Central memory CD8-positive, alpha-beta T cell (primary cell): Measurements from ENCODE around the gene CAMK2B.
"Not testable (repeated sequence)": the region's sequence is repeated elsewhere in the genome, so short reads cannot be mapped to it uniquely, and the experiment has no call there.

Source experiments
- ATAC-seq: fragments of 150-1000 bp; cut with Tn5 transposase; replicated peaks from 2 replicates; pipeline ENCODE4 v1.10.0; 2022; ENCODE audit warnings: mild to moderate bottlenecking, moderate FRiP score, moderate number of reproducible peaks; ENCODE audit not compliant: poor library complexity, severe bottlenecking; ENCODE audit errors: extremely low read depth
- DNase-seq, 2 donors: peaks; one replicate each; pipeline ENCODE4 v3.0.0; 2021; ENCODE audit warnings: low spot score in 2 of 2
- H3K27ac Mint-ChIP-seq: one replicate; pipeline ENCODE4 v1.8.0; 2022; ENCODE audit warnings: low read depth, mild to moderate bottlenecking, moderate library complexity, mixed read lengths
- H3K27me3 Mint-ChIP-seq: one replicate; pipeline ENCODE4 v1.8.0; 2022; ENCODE audit warnings: mixed read lengths
- H3K36me3 Mint-ChIP-seq: one replicate; pipeline ENCODE4 v1.8.0; 2022; ENCODE audit warnings: mild to moderate bottlenecking, moderate library complexity, mixed read lengths; ENCODE audit not compliant: insufficient read depth
- H3K4me1 Mint-ChIP-seq: one replicate; pipeline ENCODE4 v1.8.0; 2022; ENCODE audit warnings: mixed read lengths
- H3K4me3 Mint-ChIP-seq: one replicate; pipeline ENCODE4 v1.8.0; 2022; ENCODE audit warnings: mild to moderate bottlenecking, moderate library complexity, mixed read lengths
- H3K9me3 Mint-ChIP-seq: one replicate; pipeline ENCODE4 v1.8.0; 2022; ENCODE audit warnings: mixed read lengths

The CAMK2B gene

GRCh38 chr7:44182827-44183226 lies 142.6 kb downstream of the CAMK2B start:
- Mint-ChIP-seq H3K9me3 (no peaks in the 10 kb centered on the region), H3K4me3 (no peak overlapping the region), H3K4me1 (no peaks in the 10 kb centered on the region), H3K36me3 (peaks cover 3% of the 10 kb centered on the region), H3K27me3 (peaks cover 49% of the 10 kb centered on the region), H3K27ac (no peak overlapping the region)
- DNase-seq (no peak), ATAC-seq (no peak)

- DNase-seq, result no peak
- no peak overlapping the region for H3K27ac Mint-ChIP-seq
- H3K4me1 Mint-ChIP-seq, result no peaks in the 10 kb centered on the region
- no peak overlapping the region for H3K4me3 Mint-ChIP-seq
- H3K27me3 Mint-ChIP-seq, result peaks cover 71% of the 10 kb centered on the region
- no peak for ATAC-seq
- peaks cover 3% of the 10 kb centered on the region for H3K36me3 Mint-ChIP-seq
- H3K9me3 Mint-ChIP-seq, result no peaks in the 10 kb centered on the region
Observed at GRCh38 chr7:44180631-44181030, 144.8 kb downstream of the CAMK2B start.

- Mint-ChIP-seq H3K36me3 (no peaks in the 10 kb centered on the region), H3K4me1 (no peaks in the 10 kb centered on the region), H3K27ac (no peak overlapping the region), H3K4me3 (no peak overlapping the region), H3K27me3 (peaks cover 81% of the 10 kb centered on the region), H3K9me3 (no peaks in the 10 kb centered on the region)
- ATAC-seq (no peak), DNase-seq (no peak)
Observed at GRCh38 chr7:44177570-44178131, 147.7 kb downstream of the CAMK2B start.

GRCh38 chr7:44176486-44176885 lies 148.9 kb downstream of the CAMK2B start:
- Mint-ChIP-seq H3K27me3 (peaks cover 69% of the 10 kb centered on the region), H3K4me1 (no peaks in the 10 kb centered on the region), H3K9me3 (no peaks in the 10 kb centered on the region), H3K4me3 (no peak overlapping the region), H3K27ac (no peak overlapping the region), H3K36me3 (no peaks in the 10 kb centered on the region)
- ATAC-seq (no peak), DNase-seq (no peak)

GRCh38 chr7:44175730-44176129 lies 149.7 kb downstream of the CAMK2B start:
- no peak for DNase-seq
- Mint-ChIP-seq H3K36me3 (no peaks in the 10 kb centered on the region), H3K27me3 (peaks cover 67% of the 10 kb centered on the region), H3K9me3 (no peaks in the 10 kb centered on the region), H3K4me1 (no peaks in the 10 kb centered on the region), H3K27ac (no peak overlapping the region), H3K4me3 (no peak overlapping the region)
- no peak for ATAC-seq

- not testable (repeated sequence) for H3K4me1 Mint-ChIP-seq, H3K27ac Mint-ChIP-seq, H3K4me3 Mint-ChIP-seq, DNase-seq, ATAC-seq, H3K36me3 Mint-ChIP-seq, H3K9me3 Mint-ChIP-seq
- H3K27me3 Mint-ChIP-seq, result peaks cover 61% of the 10 kb centered on the region
Observed at GRCh38 chr7:44174694-44174948, 150.8 kb downstream of the CAMK2B start.

- H3K4me3 Mint-ChIP-seq, result no peak overlapping the region
- H3K9me3 Mint-ChIP-seq, result no peaks in the 10 kb centered on the region
- no peaks in the 10 kb centered on the region for H3K36me3 Mint-ChIP-seq
- no peak overlapping the region for H3K27ac Mint-ChIP-seq
- DNase-seq, result no peak
- peaks cover 56% of the 10 kb centered on the region for H3K27me3 Mint-ChIP-seq
- no peak for ATAC-seq
- H3K4me1 Mint-ChIP-seq, result no peaks in the 10 kb centered on the region
Observed at GRCh38 chr7:44173911-44174693, 151.3 kb downstream of the CAMK2B start.

- DNase-seq (no peak), ATAC-seq (no peak)
- Mint-ChIP-seq H3K27ac (no peak overlapping the region), H3K4me3 (no peak overlapping the region), H3K4me1 (no peaks in the 10 kb centered on the region), H3K27me3 (peaks cover 44% of the 10 kb centered on the region), H3K36me3 (no peaks in the 10 kb centered on the region), H3K9me3 (no peaks in the 10 kb centered on the region)
Observed at GRCh38 chr7:44172803-44173424, 152.5 kb downstream of the CAMK2B start.

- peaks cover 38% of the 10 kb centered on the region for H3K27me3 Mint-ChIP-seq
- no peak overlapping the region for H3K4me3 Mint-ChIP-seq
- ATAC-seq (no peak), DNase-seq (no peak)
- H3K4me1 Mint-ChIP-seq, result no peaks in the 10 kb centered on the region
- no peaks in the 10 kb centered on the region for H3K36me3 Mint-ChIP-seq
- no peaks in the 10 kb centered on the region for H3K9me3 Mint-ChIP-seq
- no peak overlapping the region for H3K27ac Mint-ChIP-seq
Observed at GRCh38 chr7:44172352-44172751, 153.0 kb downstream of the CAMK2B start.

GRCh38 chr7:44171901-44172300 lies 153.5 kb downstream of the CAMK2B start:
- not testable (repeated sequence) for DNase-seq, H3K9me3 Mint-ChIP-seq, H3K36me3 Mint-ChIP-seq, H3K27ac Mint-ChIP-seq, ATAC-seq, H3K4me3 Mint-ChIP-seq, H3K4me1 Mint-ChIP-seq
- H3K27me3 Mint-ChIP-seq, result peaks cover 34% of the 10 kb centered on the region

- DNase-seq, result no peak
- Mint-ChIP-seq H3K27ac (no peak overlapping the region), H3K36me3 (no peaks in the 10 kb centered on the region), H3K9me3 (peaks cover 6% of the 10 kb centered on the region), H3K27me3 (peaks cover 10% of the 10 kb centered on the region), H3K4me1 (no peaks in the 10 kb centered on the region), H3K4me3 (no peak overlapping the region)
- no peak for ATAC-seq
Observed at GRCh38 chr7:44167920-44168319, 157.5 kb downstream of the CAMK2B start.
